ENCODE data around the gene SCTR. TPM values are rescaled to one million over a fixed set of nuclear protein-coding genes. Genes with fewer than 3 reads are reported as not detected.

Gene SCTR
- total and polyA plus RNA-seq, 2 of the 8 experiments (the other 6 are each of a cell fraction or from before 2014, with no cell fraction given): 0.15 TPM; not detected in 1

GRCh38 chr2:119402645-119403560 lies 121.4 kb downstream of the SCTR start:
- Histone ChIP-seq H3K4ac (replicated peaks; ENCODE audit: insufficient read length, low read depth, low read length) (no peak overlapping the region), H4K91ac (replicated peaks; ENCODE audit: insufficient read length, low read length) (no peak overlapping the region), H2BK12ac (ENCODE audit: low read depth, low read length) (no peak overlapping the region), H3K14ac (ENCODE audit: insufficient read length) (no peak overlapping the region), H3K9me3 (ENCODE audit: insufficient read depth in 2 of 2, low read depth in 1 of 2, low read length in 1 of 2) (no peaks in the 10 kb centered on the region), H2BK20ac (ENCODE audit: low read length) (no peak overlapping the region), H3K4me1 (replicated peaks in 1 of 4; ENCODE audit: control insufficient read depth in 3 of 4, insufficient read depth in 4 of 4, low read length in 3 of 4) (no peaks in the 10 kb centered on the region), H2AFZ (ENCODE audit: low read length) (no peak overlapping the region), H2BK5ac (ENCODE audit: low read depth, low read length) (no peak overlapping the region), H3K56ac (replicated peaks; ENCODE audit: insufficient read length, low read depth, low read length) (no peak overlapping the region), H2BK120ac (replicated peaks; ENCODE audit: low read depth, low read length) (no peak overlapping the region), H3K18ac (ENCODE audit: extremely low read depth, low read length) (no peak overlapping the region), H3K27ac (ENCODE audit: low read depth, low read length) (no peak overlapping the region), H3K79me1 (ENCODE audit: low read depth, low read length) (no peaks in the 10 kb centered on the region), H4K20me1 (replicated peaks in 1 of 2; ENCODE audit: control insufficient read depth in 1 of 2, insufficient read depth in 2 of 2, low read length in 2 of 2) (no peaks in the 10 kb centered on the region), H3K23ac (ENCODE audit: insufficient read length) (no peak overlapping the region), H3K23me2 (ENCODE audit: low read depth, low read length) (no peaks in the 10 kb centered on the region), H3K79me2 (ENCODE audit: control insufficient read depth in 1 of 2, insufficient read depth in 2 of 2, low read length in 2 of 2) (no peaks in the 10 kb centered on the region), H3K4me2 (ENCODE audit: insufficient read depth in 1 of 2, low read depth in 2 of 2, low read length in 2 of 2) (no peak overlapping the region), H3K36me3 (ENCODE audit: control insufficient read depth in 2 of 4, insufficient read depth in 4 of 4, low read length in 3 of 4) (no peaks in the 10 kb centered on the region), H2BK15ac (ENCODE audit: low read length) (no peak overlapping the region), H3K9ac (replicated peaks in 1 of 4; ENCODE audit: extremely low read depth in 1 of 4, low read depth in 3 of 4, low read length in 3 of 4) (no peak overlapping the region), H2AK5ac (ENCODE audit: low read depth, low read length) (no peak overlapping the region), H3K27me3 (replicated peaks in 1 of 4; ENCODE audit: control insufficient read depth in 3 of 4, extremely low read depth in 1 of 4, insufficient read depth in 3 of 4, low read length in 3 of 4) (no peaks in the 10 kb centered on the region), H3K4me3 (ENCODE audit: extremely low read depth in 1 of 4, insufficient read depth in 2 of 4, low read depth in 3 of 4, low read length in 4 of 4) (no peak overlapping the region), H4K5ac (ENCODE audit: insufficient read length, low read depth, low read length) (no peak overlapping the region), H4K8ac (ENCODE audit: extremely low read depth, insufficient read depth, low read length) (no peak overlapping the region)
- WGBS, 2 experiments (ENCODE audit: extremely low coverage in 1 of 2, insufficient coverage in 1 of 2, insufficient read length in 1 of 2, insufficient replicate concordance in 2 of 2, low coverage in 1 of 2, low lambda C conversion rate in 2 of 2, missing lambda C conversion rate in 1 of 2): 94% methylated on average over 10 of the region's 10 CpGs; no CpG with 5 or more reads in 1 of the 2 experiments
- POLR2A ChIA-PET (ENCODE audit: partially characterized antibody): no interaction called here
- CTCF ChIA-PET (ENCODE audit: partially characterized antibody): interaction anchor here (1.2 to 21.3 kb wide), 3 partner anchors 16 to 73 kb away, joined by 3 to 411 read pairs (median 3); no protein-coding TSS in a partner anchor
- FAIRE-seq: no peak
- DNase-seq (ENCODE audit: low read depth in 1 of 2, low spot score in 2 of 2): no peak
- TF ChIP-seq SIX5 (IDR thresholded peaks at IDR 0.05; ENCODE audit: low read depth, low read length): no peak
- no peak for TF ChIP-seq TAF7 (optimal IDR thresholded peaks at IDR 0.05; ENCODE audit: borderline replicate concordance, low read depth, low read length)
- TF ChIP-seq SP1 (IDR thresholded peaks at IDR 0.05; ENCODE audit: low read depth, low read length): no peak
- no peak for TF ChIP-seq CEBPB (IDR thresholded peaks at IDR 0.05; ENCODE audit: low read depth, low read length)
- TF ChIP-seq, protein P1, sequence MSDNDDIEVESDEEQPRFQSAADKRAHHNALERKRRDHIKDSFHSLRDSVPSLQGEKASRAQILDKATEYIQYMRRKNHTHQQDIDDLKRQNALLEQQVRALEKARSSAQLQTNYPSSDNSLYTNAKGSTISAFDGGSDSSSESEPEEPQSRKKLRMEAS (IDR thresholded peaks at IDR 0.05): no peak
- TF ChIP-seq JUN (IDR thresholded peaks at IDR 0.05; ENCODE audit: low read depth, low read length): no peak
- TF ChIP-seq, protein P2, sequence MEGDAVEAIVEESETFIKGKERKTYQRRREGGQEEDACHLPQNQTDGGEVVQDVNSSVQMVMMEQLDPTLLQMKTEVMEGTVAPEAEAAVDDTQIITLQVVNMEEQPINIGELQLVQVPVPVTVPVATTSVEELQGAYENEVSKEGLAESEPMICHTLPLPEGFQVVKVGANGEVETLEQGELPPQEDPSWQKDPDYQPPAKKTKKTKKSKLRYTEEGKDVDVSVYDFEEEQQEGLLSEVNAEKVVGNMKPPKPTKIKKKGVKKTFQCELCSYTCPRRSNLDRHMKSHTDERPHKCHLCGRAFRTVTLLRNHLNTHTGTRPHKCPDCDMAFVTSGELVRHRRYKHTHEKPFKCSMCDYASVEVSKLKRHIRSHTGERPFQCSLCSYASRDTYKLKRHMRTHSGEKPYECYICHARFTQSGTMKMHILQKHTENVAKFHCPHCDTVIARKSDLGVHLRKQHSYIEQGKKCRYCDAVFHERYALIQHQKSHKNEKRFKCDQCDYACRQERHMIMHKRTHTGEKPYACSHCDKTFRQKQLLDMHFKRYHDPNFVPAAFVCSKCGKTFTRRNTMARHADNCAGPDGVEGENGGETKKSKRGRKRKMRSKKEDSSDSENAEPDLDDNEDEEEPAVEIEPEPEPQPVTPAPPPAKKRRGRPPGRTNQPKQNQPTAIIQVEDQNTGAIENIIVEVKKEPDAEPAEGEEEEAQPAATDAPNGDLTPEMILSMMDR (IDR thresholded peaks at IDR 0.05; ENCODE audit: control extremely low read depth in 1 of 3, insufficient read depth in 1 of 3, low read depth in 1 of 3, low read length in 3 of 3): no peak
- no peak for TF ChIP-seq RAD21 (IDR thresholded peaks at IDR 0.05 in 1 of 2, conservative IDR thresholded peaks at IDR 0.05 in 1 of 2; ENCODE audit: low read depth in 2 of 2, low read length in 2 of 2)
- no peak for TF ChIP-seq BCL11A (IDR thresholded peaks at IDR 0.05; ENCODE audit: low read depth in 2 of 2, low read length in 2 of 2)

Measured in H1 (cell line).